ENCODE results near the gene ITIH2.

GRCh38 chr10:7763929-7764328, 60.8 kb downstream of the ITIH2 start:
- TF ChIP-seq POLR2A (IDR thresholded peaks at IDR 0.05) (no peak), EP300 (IDR thresholded peaks at IDR 0.05) (no peak)
- TF ChIP-seq, protein P1, sequence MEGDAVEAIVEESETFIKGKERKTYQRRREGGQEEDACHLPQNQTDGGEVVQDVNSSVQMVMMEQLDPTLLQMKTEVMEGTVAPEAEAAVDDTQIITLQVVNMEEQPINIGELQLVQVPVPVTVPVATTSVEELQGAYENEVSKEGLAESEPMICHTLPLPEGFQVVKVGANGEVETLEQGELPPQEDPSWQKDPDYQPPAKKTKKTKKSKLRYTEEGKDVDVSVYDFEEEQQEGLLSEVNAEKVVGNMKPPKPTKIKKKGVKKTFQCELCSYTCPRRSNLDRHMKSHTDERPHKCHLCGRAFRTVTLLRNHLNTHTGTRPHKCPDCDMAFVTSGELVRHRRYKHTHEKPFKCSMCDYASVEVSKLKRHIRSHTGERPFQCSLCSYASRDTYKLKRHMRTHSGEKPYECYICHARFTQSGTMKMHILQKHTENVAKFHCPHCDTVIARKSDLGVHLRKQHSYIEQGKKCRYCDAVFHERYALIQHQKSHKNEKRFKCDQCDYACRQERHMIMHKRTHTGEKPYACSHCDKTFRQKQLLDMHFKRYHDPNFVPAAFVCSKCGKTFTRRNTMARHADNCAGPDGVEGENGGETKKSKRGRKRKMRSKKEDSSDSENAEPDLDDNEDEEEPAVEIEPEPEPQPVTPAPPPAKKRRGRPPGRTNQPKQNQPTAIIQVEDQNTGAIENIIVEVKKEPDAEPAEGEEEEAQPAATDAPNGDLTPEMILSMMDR (IDR thresholded peaks at IDR 0.05): no peak

Data from stomach (tissue), 4 donors.